PC-3 (cell line): ENCODE measurements around the gene NEK11. TPM values are rescaled to one million over a fixed set of nuclear protein-coding genes. Genes with fewer than 3 reads are reported as not detected.

Experiments
- ATAC-seq: fragments of 200-7000 bp; cut with Tn5 transposase; 2 replicates; pipeline ENCODE4 v1.9.1; 2020; ENCODE audit warnings: mild to moderate bottlenecking, moderate library complexity
- BruUV-seq: library from RNA; stranded (reverse); fragments of 400-500 nt; replicated peaks from 2 replicates; lab custom pipeline; 2021; lab: Mats Ljungman, UMichigan
- CTCF ChIA-PET: fragments of 300-600 bp; sonication (Branson Sonifier 250); formaldehyde crosslinking; loops from one replicate; lab custom pipeline; 2022; ENCODE audit warnings: antibody characterized with exemption; lab: Charles Lee
- POLR2A ChIA-PET: fragments of 300-600 bp; sonication (Branson Sonifier 250); formaldehyde crosslinking; loops from one replicate; lab custom pipeline; 2022; ENCODE audit warnings: antibody characterized with exemption; ENCODE audit not compliant: unreplicated experiment; lab: Charles Lee
- DNase-seq: peaks from one replicate; pipeline ENCODE4 v3.0.0-alpha.2; 2015
- H2AFZ ChIP-seq: fragments of 300-600 bp; sonication (generic); 2 replicates; pipeline ENCODE4 v1.6.0; 2016; ENCODE audit warnings: antibody characterized with exemption, low read length
- H3F3A ChIP-seq: fragments of 300-600 bp; sonication (generic); one replicate; pipeline ENCODE4 v1.6.0; 2017; ENCODE audit warnings: antibody characterized with exemption, low read length, control low read depth, mild to moderate bottlenecking; ENCODE audit not compliant: unreplicated experiment
- H3K27ac ChIP-seq: fragments of 300-600 bp; sonication (generic); 2 replicates; pipeline ENCODE4 v1.5.1; 2016; ENCODE audit warnings: mild to moderate bottlenecking, low read length
- H3K27me3 ChIP-seq: fragments of 300-600 bp; sonication (generic); 2 replicates; pipeline ENCODE4 v1.6.1; 2016; ENCODE audit warnings: low read length, mixed read lengths
- H3K36me3 ChIP-seq: fragments of 300-600 bp; sonication (generic); 2 replicates; pipeline ENCODE4 v1.6.1; 2016; ENCODE audit warnings: low read depth, mixed run types, low read length, mixed read lengths
- H3K4me1 ChIP-seq: fragments of 300-600 bp; sonication (generic); 2 replicates; pipeline ENCODE4 v1.5.1; 2016; ENCODE audit warnings: low read length; ENCODE audit not compliant: insufficient read depth
- H3K4me2 ChIP-seq: fragments of 300-600 bp; sonication (generic); 2 replicates; pipeline ENCODE4 v1.6.0; 2016; ENCODE audit warnings: low read length
- H3K4me3 ChIP-seq: fragments of 300-600 bp; sonication (generic); 2 replicates; pipeline ENCODE4 v1.5.1; 2016; ENCODE audit warnings: mild to moderate bottlenecking, low read length, mixed read lengths
- H3K79me2 ChIP-seq: fragments of 300-600 bp; sonication (generic); 2 replicates; pipeline ENCODE4 v1.6.1; 2017; ENCODE audit warnings: low read length, mixed read lengths
- H3K9ac ChIP-seq: fragments of 300-600 bp; sonication (generic); 2 replicates; pipeline ENCODE4 v1.6.0; 2016; ENCODE audit warnings: mild to moderate bottlenecking, low read length
- H3K9me2 ChIP-seq: fragments of 300-600 bp; sonication (generic); replicated peaks from 2 replicates; pipeline ENCODE4 v1.6.1; 2016; ENCODE audit warnings: mixed run types, low read length, mixed read lengths
- H3K9me3 ChIP-seq: fragments of 300-600 bp; sonication (generic); 2 replicates; pipeline ENCODE4 v1.6.1; 2016; ENCODE audit warnings: low read length, mixed read lengths
- H4K20me1 ChIP-seq: fragments of 300-600 bp; sonication (generic); 2 replicates; pipeline ENCODE4 v1.6.1; 2016; ENCODE audit warnings: low read length, mixed read lengths
- CTCF ChIP-seq: fragments of 300-600 bp; sonication (generic); conservative IDR thresholded peaks from 2 replicates; pipeline ENCODE4 v1.5.1; 2017; ENCODE audit warnings: antibody characterized with exemption, low read depth, mild to moderate bottlenecking, low read length
- EZH2 ChIP-seq: fragments of 300-600 bp; sonication (generic); IDR thresholded peaks from one replicate; pipeline ENCODE4 v1.6.1; 2017; ENCODE audit warnings: antibody characterized with exemption, mild to moderate bottlenecking, low read length; ENCODE audit not compliant: unreplicated experiment
- EZH2phosphoT487 ChIP-seq: fragments of 300-600 bp; sonication (generic); IDR thresholded peaks from 2 replicates; pipeline ENCODE4 v1.6.1; 2018; ENCODE audit warnings: mild to moderate bottlenecking, antibody characterized with exemption, low read length, borderline replicate concordance
- intact Hi-C: fragments of 100-400 bp; cut with micrococcal nuclease; formaldehyde crosslinking; loops from 2 replicates; pipeline ENCODE4 v1.9.0; 2023
- total RNA-seq: library from RNA; depleted of rRNA; stranded (reverse); fragments of >200 nt; gene quantifications from 2 replicates; pipeline ENCODE4 v1.2.3, GENCODE V29; 2014

Gene NEK11
- total RNA-seq, 1 experiment from 2014 or later, result 3.1 TPM

GRCh38 chr3:131192701-131193100 lies 166.0 kb downstream of the NEK11 start:
- Histone ChIP-seq H3K4me2 (no peak overlapping the region), H3K9ac (no peak overlapping the region), H3K79me2 (no peaks in the 10 kb centered on the region), H3K9me3 (no peaks in the 10 kb centered on the region), H3K4me1 (no peaks in the 10 kb centered on the region), H3K9me2 (no peaks in the 10 kb centered on the region), H3F3A (no peaks in the 10 kb centered on the region), H3K36me3 (no peaks in the 10 kb centered on the region), H2AFZ (no peak overlapping the region), H4K20me1 (no peaks in the 10 kb centered on the region), H3K4me3 (no peak overlapping the region), H3K27me3 (no peaks in the 10 kb centered on the region), H3K27ac (no peak overlapping the region)
- no TSS peak for BruUV-seq
- ChIA-PET POLR2A (no interaction called here), CTCF (no interaction called here)
- DNase-seq (no peak), ATAC-seq (no peak)
- TF ChIP-seq CTCF (no peak), EZH2phosphoT487 (no peak), EZH2 (no peak)
- intact Hi-C loops, result no loop called here

- no peak for TF ChIP-seq EZH2
- peak; percentile 44 for TF ChIP-seq CTCF
- TF ChIP-seq EZH2phosphoT487, result no peak
- Histone ChIP-seq H3K9ac (no peak overlapping the region), H3K36me3 (no peaks in the 10 kb centered on the region), H3K4me3 (no peak overlapping the region), H3K27ac (no peak overlapping the region), H3K27me3 (no peaks in the 10 kb centered on the region), H4K20me1 (no peaks in the 10 kb centered on the region), H2AFZ (no peak overlapping the region), H3F3A (no peaks in the 10 kb centered on the region), H3K79me2 (no peaks in the 10 kb centered on the region), H3K4me2 (no peak overlapping the region), H3K9me2 (no peaks in the 10 kb centered on the region), H3K9me3 (no peaks in the 10 kb centered on the region), H3K4me1 (no peaks in the 10 kb centered on the region)
- CTCF ChIA-PET, result interaction anchor here (0.7 kb wide), 1 partner anchor 139 kb away, joined by 3 read pairs; no protein-coding TSS in a partner anchor
- DNase-seq, result no peak
- no TSS peak for BruUV-seq
- POLR2A ChIA-PET, result no interaction called here
- ATAC-seq, result peak; percentile 56; the same call in 1 of the 2 replicates
- intact Hi-C loops, result no loop called here
These were observed 167.1 kb downstream of the NEK11 start for GRCh38 chr3:131193641-131194238.

- no TSS peak for BruUV-seq
- Histone ChIP-seq H3K9ac (no peak overlapping the region), H3K27ac (no peak overlapping the region), H3F3A (no peaks in the 10 kb centered on the region), H3K36me3 (no peaks in the 10 kb centered on the region), H3K4me1 (no peaks in the 10 kb centered on the region), H3K9me2 (no peaks in the 10 kb centered on the region), H3K27me3 (no peaks in the 10 kb centered on the region), H4K20me1 (no peaks in the 10 kb centered on the region), H3K4me2 (no peak overlapping the region), H2AFZ (no peak overlapping the region), H3K9me3 (no peaks in the 10 kb centered on the region), H3K4me3 (no peak overlapping the region), H3K79me2 (no peaks in the 10 kb centered on the region)
- DNase-seq (no peak), ATAC-seq (no peak)
- ChIA-PET CTCF (no interaction called here), POLR2A (no interaction called here)
- TF ChIP-seq EZH2phosphoT487 (no peak), CTCF (no peak), EZH2 (no peak)
- intact Hi-C loops, result no loop called here
These were observed 168.1 kb downstream of the NEK11 start for GRCh38 chr3:131194816-131195215.
